ENCODE data around the gene MAP4K2.

- TF ChIP-seq CTCF (conservative IDR thresholded peaks at IDR 0.05) (no peak), EZH2 (IDR thresholded peaks at IDR 0.05; ENCODE audit: low read depth) (no peak)
These were observed 6.8 kb upstream of the MAP4K2 start for GRCh38 chr11:64809781-64810241.
